GM23248 (cell line): ENCODE results near the gene ZNF683.

Experiments used
- EZH2 ChIP-seq: fragments of 200-600 bp; sonication (generic); IDR thresholded peaks from 2 replicates; pipeline ENCODE4 v1.6.1; 2018; ENCODE audit warnings: antibody characterized with exemption, mild to moderate bottlenecking; ENCODE audit not compliant: insufficient read depth, poor library complexity, severe bottlenecking
- EZH2phosphoT487 ChIP-seq: fragments of 200-600 bp; sonication (generic); IDR thresholded peaks from 2 replicates; pipeline ENCODE4 v1.6.1; 2018; ENCODE audit warnings: antibody characterized with exemption, moderate library complexity, mild to moderate bottlenecking, low read depth; ENCODE audit not compliant: insufficient read depth

DNA sequence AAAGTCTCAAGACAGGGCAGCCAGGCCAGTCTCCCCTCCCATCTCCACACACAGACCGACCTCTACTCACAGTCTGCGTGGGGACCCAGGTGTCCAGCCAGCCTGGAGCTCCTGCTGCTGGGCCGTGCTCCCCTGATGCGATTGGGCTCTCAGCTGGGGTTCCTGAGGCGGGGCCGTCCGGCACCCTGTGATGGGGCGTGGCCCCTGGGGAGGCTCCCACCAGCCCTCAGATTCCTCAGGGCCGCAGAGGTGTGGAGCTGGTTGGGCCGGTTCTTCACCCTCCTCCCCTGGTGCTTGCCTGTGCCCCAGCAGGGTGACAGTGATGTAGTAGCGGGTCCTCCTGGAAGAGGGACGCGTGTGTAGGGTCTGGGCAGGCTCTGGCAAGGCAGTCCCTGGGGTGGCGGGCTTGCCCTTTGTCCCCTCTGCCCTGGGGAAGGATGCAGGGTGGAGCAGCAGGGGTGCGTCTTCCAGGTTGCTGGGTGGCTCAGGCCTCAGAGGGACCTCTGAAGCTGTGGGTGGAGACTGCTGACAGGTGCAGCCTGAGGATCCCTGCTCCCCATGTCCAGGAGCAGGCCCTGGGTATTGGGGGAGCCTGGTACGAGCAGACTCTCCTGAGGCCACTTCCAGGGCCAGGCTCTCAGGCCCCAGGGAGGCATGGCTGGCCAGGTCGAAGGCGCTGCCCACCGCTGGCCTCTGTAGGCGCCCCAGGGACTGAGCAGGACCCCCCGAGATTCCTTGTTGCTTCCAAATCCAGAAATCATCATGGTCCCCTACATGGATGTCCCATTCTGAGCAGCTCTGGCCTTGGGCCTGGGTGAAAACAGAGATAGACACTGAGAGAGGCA is 18.4 kb downstream of the ZNF683 start, which contains the start of gene CRYBG2:
- TF ChIP-seq EZH2 (no peak), EZH2phosphoT487 (no peak)
